Fibroblast of lung (primary cell): Measurements from ENCODE around the gene CCDC12.

Experiments
- CTCF ChIP-seq, 2 donors: IDR thresholded peaks in 1 of 2; conservative IDR thresholded peaks in 1 of 2; 1 replicate in 1 of 2; 2 replicates in 1 of 2; pipeline ENCODE4 v1.5.1; 2011 to 2012; ENCODE audit warnings: low read length in 2 of 2, control low read depth in 1 of 2, inconsistent platforms in 1 of 2, low read depth in 1 of 2, mild to moderate bottlenecking in 1 of 2
- EZH2 ChIP-seq: IDR thresholded peaks from 2 replicates; pipeline ENCODE4 v1.5.1; 2012; ENCODE audit warnings: low read length, control low read depth, mild to moderate bottlenecking; ENCODE audit errors: missing control alignments

- no peak for TF ChIP-seq CTCF (conservative IDR thresholded peaks at IDR 0.05 in 1 of 2, IDR thresholded peaks at IDR 0.05 in 1 of 2; ENCODE audit: low read depth in 1 of 2, low read length in 2 of 2)
- no peak for TF ChIP-seq EZH2
Observed at GRCh38 chr3:46929324-46929723, 47.2 kb downstream of the CCDC12 start.
